Lung (tissue), 12 donors: ENCODE results near the gene CCDC15. TPM values are rescaled to one million over a fixed set of nuclear protein-coding genes. Genes with fewer than 3 reads are reported as not detected.

Experiments
- ATAC-seq: fragments of 200-7000 bp; cut with Tn5 transposase; one replicate; pipeline ENCODE4 v1.9.1; 2020; ENCODE audit warnings: moderate number of reproducible peaks; ENCODE audit not compliant: insufficient read depth, low FRiP score
- DNase-seq, 3 donors: peaks; one replicate each; pipeline ENCODE4 v3.0.0-alpha.2; 2013 to 2017
- H3K27ac ChIP-seq, 2 donors: one replicate each; pipeline ENCODE4 v1.5.1; 2013; ENCODE audit warnings: mild to moderate bottlenecking in 2 of 2, moderate library complexity in 2 of 2, control low read depth in 1 of 2, inconsistent platforms in 1 of 2, low read depth in 1 of 2, low read length in 1 of 2
- H3K27me3 ChIP-seq, 3 donors: one replicate each; pipeline ENCODE4 v1.5.1; 2013; ENCODE audit warnings: low read length in 2 of 3; ENCODE audit not compliant: control insufficient read depth in 3 of 3, insufficient read depth in 3 of 3
- H3K36me3 ChIP-seq, 4 donors: one replicate each; pipeline ENCODE4 v1.5.1; 2013; ENCODE audit warnings: low read length in 4 of 4, mild to moderate bottlenecking in 1 of 4, moderate library complexity in 1 of 4; ENCODE audit not compliant: control insufficient read depth in 4 of 4, insufficient read depth in 4 of 4
- H3K4me1 ChIP-seq, 5 donors: one replicate each; pipeline ENCODE4 v1.5.1; 2013; ENCODE audit warnings: low read length in 5 of 5, mild to moderate bottlenecking in 2 of 5, moderate library complexity in 1 of 5; ENCODE audit not compliant: control insufficient read depth in 5 of 5, insufficient read depth in 5 of 5
- H3K4me3 ChIP-seq: one replicate; pipeline ENCODE4 v1.5.1; 2013; ENCODE audit warnings: mild to moderate bottlenecking, control low read depth, moderate library complexity
- H3K9ac ChIP-seq, 2 donors: one replicate each; pipeline ENCODE4 v1.5.1; 2013; ENCODE audit warnings: low read length in 2 of 2, control low read depth in 1 of 2; ENCODE audit not compliant: insufficient read depth in 1 of 2
- H3K9me3 ChIP-seq, 4 donors: one replicate each; pipeline ENCODE4 v1.5.1; 2013; ENCODE audit warnings: low read length in 3 of 4, mild to moderate bottlenecking in 1 of 4, moderate library complexity in 1 of 4; ENCODE audit not compliant: control insufficient read depth in 4 of 4, insufficient read depth in 3 of 4
- WGBS, 2 donors: extraction: QIAGEN DNeasy Blood & Tissue Kit; methylation state at CpG; one replicate each; pipeline ENCODE4 v1.1.7; 2013; 5-methylcytosine and 5-hydroxymethylcytosine counted together
- polyA plus RNA-seq, 2 donors: library from polyadenylated mRNA; stranded (reverse); fragments of 200-250 nt; gene quantifications; one replicate each; pipeline ENCODE4 v1.2.1, GENCODE V29; 2013
- total RNA-seq, 2 donors: library from RNA; depleted of rRNA in 1 of 2; stranded (reverse); fragments of >200 nt in 1 of 2; gene quantifications; one replicate each; pipeline ENCODE4 v1.2.1, GENCODE V29; 2014 to 2021
- TF ChIP-seq, protein P1 (sequence below): IDR thresholded peaks from 2 replicates; pipeline ENCODE4 v1.5.1; 2012; ENCODE audit warnings: mild to moderate bottlenecking; ENCODE audit errors: control extremely low read depth, extremely low read depth
- donor health status: control.
- donor health status: control.
- donor health status: Bipolar disorder and iron deficiency.
- donor health status: healthy.
- donor health status: DM: yes; HTN: yes; CAD: no.

CCDC15 gene
- total and polyA plus RNA-seq, 4 donors = 0.65 to 5.1 (median 1.1) TPM

GRCh38 chr11:124920870-124921609 is 33.0 kb upstream of the CCDC15 start:
- Histone ChIP-seq H3K4me3 (peak overlapping the region; percentile 37), H3K4me1 (peaks cover 0 to 21% (median 13%) of the 10 kb centered on the region in 5 donors), H3K9me3 (peaks cover 0 to 2% (median 0%) of the 10 kb centered on the region in 4 donors), H3K27ac (peak overlapping the region; percentile 55 to 82), H3K9ac (no peak overlapping the region), H3K27me3 (no peaks in the 10 kb centered on the region), H3K36me3 (no peaks in the 10 kb centered on the region)
- peak; percentile 93 to 95 (median 93) for DNase-seq
- no peak for ATAC-seq
- TF ChIP-seq, protein P1, sequence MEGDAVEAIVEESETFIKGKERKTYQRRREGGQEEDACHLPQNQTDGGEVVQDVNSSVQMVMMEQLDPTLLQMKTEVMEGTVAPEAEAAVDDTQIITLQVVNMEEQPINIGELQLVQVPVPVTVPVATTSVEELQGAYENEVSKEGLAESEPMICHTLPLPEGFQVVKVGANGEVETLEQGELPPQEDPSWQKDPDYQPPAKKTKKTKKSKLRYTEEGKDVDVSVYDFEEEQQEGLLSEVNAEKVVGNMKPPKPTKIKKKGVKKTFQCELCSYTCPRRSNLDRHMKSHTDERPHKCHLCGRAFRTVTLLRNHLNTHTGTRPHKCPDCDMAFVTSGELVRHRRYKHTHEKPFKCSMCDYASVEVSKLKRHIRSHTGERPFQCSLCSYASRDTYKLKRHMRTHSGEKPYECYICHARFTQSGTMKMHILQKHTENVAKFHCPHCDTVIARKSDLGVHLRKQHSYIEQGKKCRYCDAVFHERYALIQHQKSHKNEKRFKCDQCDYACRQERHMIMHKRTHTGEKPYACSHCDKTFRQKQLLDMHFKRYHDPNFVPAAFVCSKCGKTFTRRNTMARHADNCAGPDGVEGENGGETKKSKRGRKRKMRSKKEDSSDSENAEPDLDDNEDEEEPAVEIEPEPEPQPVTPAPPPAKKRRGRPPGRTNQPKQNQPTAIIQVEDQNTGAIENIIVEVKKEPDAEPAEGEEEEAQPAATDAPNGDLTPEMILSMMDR = no peak
- WGBS, 2 donors = 5 to 10% methylated on average over 62 to 82 of the region's 82 CpGs

DNA sequence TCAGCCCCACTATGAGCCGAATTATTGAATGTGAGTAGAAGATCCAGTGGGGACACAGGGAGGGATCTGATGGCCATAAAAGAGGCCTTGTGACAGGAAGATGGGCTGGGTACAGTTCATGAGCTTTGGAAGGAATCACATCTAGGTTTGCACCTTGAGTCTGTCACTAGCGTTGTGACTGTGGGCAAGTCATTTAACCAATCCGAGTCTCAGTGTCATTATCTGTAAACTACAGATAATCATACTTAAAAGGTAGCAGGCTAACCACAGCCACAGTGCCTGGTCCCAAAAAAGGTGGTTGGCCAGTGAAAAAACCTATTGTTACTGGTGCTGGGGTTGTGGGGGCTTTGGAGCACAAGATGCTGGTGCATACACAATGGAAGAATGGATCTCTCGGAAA is 31.2 kb upstream of the CCDC15 start:
- WGBS, 2 donors = 92 to 94% methylated on average over 4 of the region's 4 CpGs
- TF ChIP-seq, protein P1 = no peak
- H3K27me3 ChIP-seq = no peaks in the 10 kb centered on the region

GRCh38 chr11:124923296-124923695 is 30.7 kb upstream of the CCDC15 start:
- TF ChIP-seq, protein P1 = no peak
- Histone ChIP-seq H3K27me3 (no peaks in the 10 kb centered on the region), H3K9me3 (peaks cover 0 to 2% (median 0%) of the 10 kb centered on the region in 4 donors), H3K4me3 (no peak overlapping the region), H3K27ac (no peak overlapping the region), H3K36me3 (no peaks in the 10 kb centered on the region), H3K4me1 (peaks cover 0 to 9% (median 4%) of the 10 kb centered on the region in 5 donors), H3K9ac (no peak overlapping the region)
- DNase-seq (no peak), ATAC-seq (no peak)

More for the DNA sequence above, 31.2 kb upstream of the CCDC15 start:
- peaks cover 0 to 9% (median 4%) of the 10 kb centered on the region in 5 donors for H3K4me1 ChIP-seq
- DNase-seq (no peak), ATAC-seq (no peak)
- no peak overlapping the region for H3K27ac ChIP-seq
- no peaks in the 10 kb centered on the region for H3K36me3 ChIP-seq
- no peak overlapping the region for H3K4me3 ChIP-seq
- H3K9me3 ChIP-seq = peaks cover 0 to 2% (median 0%) of the 10 kb centered on the region in 4 donors
- no peak overlapping the region for H3K9ac ChIP-seq
